GM21447 (cell line): Measurements from ENCODE around the gene RNPEP.
"Not testable (repeated sequence)": the region's sequence is repeated elsewhere in the genome, so short reads cannot be mapped to it uniquely, and the experiment has no call there.

Experiments
- ATAC-seq: cut with Tn5 transposase; IDR thresholded peaks from one replicate; pipeline ENCODE4 v1.9.1; 2021; ENCODE audit not compliant: unreplicated experiment

The RNPEP gene, protein sequence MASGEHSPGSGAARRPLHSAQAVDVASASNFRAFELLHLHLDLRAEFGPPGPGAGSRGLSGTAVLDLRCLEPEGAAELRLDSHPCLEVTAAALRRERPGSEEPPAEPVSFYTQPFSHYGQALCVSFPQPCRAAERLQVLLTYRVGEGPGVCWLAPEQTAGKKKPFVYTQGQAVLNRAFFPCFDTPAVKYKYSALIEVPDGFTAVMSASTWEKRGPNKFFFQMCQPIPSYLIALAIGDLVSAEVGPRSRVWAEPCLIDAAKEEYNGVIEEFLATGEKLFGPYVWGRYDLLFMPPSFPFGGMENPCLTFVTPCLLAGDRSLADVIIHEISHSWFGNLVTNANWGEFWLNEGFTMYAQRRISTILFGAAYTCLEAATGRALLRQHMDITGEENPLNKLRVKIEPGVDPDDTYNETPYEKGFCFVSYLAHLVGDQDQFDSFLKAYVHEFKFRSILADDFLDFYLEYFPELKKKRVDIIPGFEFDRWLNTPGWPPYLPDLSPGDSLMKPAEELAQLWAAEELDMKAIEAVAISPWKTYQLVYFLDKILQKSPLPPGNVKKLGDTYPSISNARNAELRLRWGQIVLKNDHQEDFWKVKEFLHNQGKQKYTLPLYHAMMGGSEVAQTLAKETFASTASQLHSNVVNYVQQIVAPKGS

DNA sequence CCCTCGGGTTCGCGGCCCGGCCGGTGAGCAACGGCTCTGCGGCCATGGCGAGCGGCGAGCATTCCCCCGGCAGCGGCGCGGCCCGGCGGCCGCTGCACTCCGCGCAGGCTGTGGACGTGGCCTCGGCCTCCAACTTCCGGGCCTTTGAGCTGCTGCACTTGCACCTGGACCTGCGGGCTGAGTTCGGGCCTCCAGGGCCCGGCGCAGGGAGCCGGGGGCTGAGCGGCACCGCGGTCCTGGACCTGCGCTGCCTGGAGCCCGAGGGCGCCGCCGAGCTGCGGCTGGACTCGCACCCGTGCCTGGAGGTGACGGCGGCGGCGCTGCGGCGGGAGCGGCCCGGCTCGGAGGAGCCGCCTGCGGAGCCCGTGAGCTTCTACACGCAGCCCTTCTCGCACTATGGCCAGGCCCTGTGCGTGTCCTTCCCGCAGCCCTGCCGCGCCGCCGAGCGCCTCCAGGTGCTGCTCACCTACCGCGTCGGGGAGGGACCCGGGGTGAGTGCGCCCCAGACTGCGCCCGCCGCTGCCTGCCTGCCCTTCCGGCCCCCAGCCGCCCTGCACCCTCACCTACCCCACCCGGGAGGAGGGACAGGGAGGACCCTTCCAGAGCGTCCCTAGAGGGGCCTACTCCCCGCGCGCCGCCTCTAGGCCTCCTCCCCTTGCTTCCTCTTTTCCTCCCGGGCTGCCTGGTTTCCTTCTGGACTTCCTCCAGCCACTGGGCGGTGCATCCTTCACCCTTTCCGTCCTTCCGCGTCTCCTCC lies at the start of gene RNPEP:
TSS of gene RNPEP (plus strand) at position 26 of the 757 bp plus-strand sequence. CDS start at position 45, 19 bp downstream.
- ATAC-seq, result peak; percentile 66

DNA sequence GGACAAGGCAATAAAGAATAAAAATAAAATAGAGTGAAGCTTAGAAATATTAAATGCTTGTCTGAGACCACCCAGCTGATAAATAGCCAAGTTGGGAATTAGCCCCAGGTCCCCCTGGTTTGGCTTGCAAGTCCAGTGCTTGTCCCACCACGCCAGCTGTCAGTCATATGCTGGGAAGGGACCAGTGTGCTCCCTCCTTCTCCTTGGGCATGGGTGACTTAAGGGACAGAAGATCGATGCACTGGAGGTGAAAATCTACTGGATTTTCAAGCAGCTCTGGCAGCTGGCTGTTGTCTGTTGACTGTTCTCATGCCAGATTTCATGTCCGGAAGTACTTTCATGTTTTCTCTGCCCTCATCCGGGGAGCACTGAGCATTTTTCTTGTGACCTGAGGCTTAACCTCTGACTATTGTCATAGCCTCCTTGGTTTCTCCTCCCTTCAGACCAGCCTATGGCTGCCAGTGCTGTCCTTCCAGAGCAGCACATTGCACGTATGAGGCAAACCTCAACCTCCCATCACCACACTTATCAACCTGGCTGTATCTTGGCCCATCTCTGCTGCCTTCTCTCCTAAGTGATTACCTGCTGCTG lies 48.5 kb upstream of the RNPEP start:
- ATAC-seq, result no peak

DNA sequence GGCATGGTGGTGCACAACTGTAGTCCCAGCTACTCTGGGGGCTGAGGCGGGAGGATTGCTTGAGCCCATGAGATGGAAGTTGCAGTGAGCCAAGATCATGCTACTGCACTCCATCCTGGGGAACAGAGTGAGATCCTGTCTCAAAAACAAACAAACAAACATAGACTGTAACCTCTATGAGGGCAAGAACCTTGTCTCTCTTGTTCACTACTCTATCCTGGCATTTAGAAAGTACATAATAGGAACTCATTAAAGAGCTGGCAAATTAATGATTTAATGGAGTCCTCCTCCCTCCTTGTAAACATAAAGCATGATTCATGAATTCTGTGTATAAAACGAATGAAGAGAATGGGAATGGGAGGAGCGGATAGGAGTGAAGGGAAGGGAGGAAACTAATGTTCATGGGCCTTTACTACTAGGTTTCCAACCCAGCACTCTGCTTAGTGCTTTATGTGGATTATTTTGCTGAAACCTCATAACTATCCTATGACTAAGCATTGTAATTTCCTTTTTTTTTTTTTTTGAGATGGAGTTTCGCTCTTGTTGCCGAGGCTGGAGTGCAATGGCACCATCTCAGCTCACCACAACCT lies 44.7 kb upstream of the RNPEP start:
- no peak for ATAC-seq

DNA sequence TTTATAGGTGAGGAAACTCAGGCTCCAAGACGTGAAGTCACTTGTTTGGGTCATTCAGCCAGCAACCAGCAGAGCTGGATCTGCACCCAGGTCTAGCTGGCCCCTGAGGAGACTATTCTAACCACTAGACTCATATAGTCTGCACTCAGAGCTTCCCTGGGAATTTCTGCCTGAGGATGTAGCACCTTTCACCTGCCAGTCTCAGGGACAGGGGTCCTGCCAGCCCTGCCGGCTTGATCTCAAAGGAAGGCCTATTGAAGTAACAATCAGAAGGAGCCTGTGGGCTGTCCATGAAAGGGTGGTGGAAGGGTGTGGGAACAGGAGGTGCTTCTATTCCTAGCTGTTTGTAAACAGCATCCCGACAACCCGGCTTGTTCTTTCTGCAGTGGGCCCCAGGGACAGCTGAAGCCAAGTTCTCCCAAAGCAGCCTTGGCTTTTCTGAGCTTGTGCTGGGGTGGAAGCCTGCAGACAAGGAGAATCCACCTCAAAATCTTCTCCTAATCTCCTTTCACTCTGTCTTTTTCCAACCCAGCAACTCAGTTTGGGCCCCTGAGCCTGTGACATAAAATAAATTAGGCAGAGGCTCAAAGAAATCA lies 43.9 kb upstream of the RNPEP start:
- no peak for ATAC-seq

DNA sequence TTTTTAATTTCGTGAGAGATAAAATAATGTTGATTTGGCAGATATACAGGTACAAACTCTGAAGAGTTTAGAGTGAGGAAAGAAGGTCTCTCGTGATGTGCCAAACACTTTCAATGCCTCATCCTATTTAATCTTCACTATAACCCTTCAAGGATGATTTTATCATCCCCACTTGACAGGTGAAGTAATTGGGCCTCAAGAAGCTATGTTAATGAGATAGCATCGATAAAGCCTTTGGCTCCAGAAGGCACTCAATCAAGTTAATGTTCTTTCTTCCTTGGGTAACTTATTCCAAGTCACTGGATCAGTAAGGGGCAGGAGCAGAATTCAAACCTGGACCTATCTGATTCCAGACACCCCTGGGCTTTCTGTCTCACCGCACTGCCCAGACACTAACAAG lies 43.3 kb upstream of the RNPEP start:
- ATAC-seq, result no peak

DNA sequence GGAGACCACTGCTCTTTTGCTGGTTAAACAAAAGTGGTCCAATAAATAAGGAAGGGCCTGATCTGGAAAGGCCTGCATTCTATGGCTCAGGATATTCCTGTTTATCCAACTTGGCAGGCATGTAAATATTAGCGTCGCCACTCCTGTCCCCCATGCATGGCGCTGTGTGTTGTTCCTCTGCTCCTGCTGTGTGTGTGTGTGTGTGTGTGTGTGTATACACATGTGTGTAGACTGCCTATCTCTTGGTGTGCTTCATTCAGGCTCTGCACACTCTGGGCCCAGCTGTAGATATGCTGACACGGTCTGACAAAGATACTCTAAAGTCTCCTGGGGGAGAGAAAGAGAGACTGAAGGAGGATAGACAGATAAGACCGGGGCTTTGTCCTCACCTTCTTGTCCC lies 42.9 kb upstream of the RNPEP start:
- ATAC-seq, result no peak

DNA sequence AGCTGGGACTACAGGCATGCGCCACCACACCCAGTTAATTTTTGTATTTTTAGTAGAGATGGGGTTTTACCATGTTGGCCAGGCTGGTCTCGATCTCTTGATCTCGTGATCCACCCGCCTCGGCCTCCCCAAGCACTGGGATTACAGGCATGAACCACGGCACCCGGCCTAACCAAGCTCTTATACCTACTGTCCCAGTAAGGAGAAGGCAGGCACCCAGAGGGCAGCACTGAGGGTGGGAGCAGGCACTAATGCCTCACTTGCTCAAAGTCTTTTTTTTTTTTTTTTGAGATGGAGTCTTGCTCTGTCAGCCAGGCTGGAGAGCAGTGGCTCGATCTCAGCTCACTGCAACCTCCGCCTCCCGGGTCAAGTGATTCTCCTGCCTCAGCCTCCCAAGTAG lies 42.1 kb upstream of the RNPEP start:
- ATAC-seq, result not testable (repeated sequence)

DNA sequence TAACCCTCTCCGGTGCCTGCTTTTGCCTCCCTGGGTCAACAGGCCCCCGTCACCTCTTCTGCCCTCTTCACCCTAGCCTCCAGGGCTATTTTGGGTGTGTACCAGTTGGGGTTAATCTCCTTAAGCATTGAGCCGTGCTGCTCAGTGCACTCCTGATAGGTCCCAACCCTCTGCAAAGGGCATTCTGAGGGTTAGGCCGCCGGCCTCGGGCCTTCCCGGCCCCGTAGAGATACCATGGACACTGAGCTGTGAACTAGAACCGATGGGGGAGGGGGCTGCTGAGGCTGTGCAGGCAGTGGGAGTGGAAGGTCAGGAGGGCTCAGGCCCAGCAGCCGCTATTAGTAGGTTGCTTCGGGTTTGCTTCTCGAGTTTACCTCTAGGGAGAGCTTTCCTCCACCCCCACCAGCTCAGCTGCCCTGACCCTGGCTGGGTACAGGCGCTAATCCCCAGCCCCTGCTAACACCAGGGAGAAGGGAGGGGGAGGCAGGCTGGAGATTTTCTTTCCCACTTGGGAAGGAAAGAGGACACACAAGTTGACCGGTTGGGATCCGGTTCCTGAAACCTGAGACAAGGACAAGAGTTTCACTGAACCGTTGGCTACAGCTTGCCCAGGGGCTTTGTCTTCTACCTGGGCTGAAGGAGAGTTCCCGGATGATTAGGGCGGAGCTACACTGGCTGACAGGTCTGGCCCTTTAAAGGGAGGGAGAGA lies 40.9 kb upstream of the RNPEP start:
- no peak for ATAC-seq

DNA sequence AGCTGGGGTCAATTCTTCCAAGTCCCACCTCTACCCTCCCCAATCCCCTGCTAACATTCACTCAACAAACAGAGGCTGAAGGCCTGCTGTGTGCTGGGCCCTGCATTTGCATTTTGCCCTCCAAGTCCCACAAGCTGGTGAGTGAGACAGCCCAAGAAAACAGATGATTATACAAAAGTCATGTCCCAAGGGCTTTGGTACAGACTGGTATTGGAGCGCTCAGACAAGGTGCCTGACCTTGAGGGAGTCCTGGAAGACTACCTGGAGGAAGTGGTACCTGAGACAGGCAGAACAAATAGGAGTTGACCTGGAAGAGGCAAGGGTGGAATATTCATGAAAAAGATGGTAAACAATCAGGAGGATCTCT lies 40.3 kb upstream of the RNPEP start:
- no peak for ATAC-seq

DNA sequence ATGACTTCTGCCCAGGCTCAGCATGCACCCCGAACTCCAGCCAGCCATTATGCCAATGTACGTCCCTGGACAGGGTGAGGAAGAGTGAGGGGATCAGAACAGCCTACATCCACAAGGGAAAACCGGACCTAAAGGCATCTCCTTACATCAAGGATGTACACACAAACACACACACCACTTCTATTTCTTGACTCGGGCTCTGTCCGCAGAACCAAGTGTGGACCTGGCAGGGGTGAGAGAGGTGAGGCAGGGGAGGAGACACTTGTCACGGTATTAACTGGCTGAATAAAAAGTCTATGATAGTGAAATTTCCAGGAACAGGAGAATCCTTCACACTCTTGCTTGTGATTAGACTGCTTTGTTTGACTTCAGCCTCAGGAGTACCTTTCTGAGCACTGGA lies 38.4 kb upstream of the RNPEP start:
- ATAC-seq, result no peak

DNA sequence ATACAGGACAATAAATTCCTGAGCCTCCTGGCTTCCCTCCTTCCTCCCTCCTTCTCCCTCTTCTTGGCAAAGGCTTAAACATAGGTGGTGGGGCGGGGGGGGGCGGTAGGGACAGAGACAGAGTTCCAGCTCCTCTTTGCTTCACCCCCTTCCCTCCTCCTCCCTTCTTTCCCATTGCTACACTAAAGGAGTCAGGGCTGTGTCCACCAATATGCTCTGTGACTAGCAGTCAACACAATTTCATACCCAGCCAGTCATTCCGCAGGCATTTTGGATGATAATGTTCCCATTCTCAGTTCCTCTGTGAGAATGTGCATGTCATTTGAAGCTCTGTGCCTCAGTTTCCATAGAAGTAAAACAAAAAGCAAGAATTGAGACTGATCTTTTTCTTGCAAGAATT lies 37.8 kb upstream of the RNPEP start:
- ATAC-seq, result no peak

DNA sequence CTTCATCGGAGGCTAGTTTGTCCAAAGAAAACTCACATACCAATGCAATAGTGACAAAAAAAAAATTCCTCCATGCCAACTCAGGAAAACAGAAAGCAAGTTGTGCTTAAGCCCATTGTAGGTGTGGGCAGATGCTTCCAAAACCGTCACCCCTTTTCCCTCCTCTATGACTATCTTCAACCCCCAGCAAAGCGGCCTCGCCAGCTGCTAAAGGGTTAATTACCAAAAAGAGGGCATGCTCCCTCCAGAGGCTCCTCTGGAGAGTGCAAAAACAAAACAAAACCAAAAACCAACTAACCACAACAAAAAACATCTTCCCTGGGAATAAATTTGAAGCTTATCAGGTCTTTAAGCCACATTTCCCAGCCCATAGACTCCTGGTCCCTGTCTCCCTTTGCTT lies 37.3 kb upstream of the RNPEP start:
- no peak for ATAC-seq

DNA sequence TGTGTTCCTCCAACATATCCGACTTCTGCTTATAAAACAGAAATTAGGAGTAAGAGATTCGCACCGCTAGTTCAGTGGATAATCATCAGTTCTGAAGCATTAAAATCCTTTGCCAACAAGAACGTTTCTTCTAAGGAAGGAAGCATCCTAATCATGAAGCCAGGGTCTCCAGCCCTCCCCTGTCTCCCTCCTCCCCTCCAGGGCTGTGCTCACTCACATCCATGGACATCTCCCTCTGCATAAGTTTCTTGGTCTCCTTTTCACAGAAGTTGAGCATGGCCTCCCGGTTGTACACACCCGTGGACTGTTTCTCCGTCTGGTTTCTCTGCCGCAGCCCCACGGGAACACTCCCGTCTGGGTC lies 36.6 kb upstream of the RNPEP start:
- ATAC-seq, result no peak

DNA sequence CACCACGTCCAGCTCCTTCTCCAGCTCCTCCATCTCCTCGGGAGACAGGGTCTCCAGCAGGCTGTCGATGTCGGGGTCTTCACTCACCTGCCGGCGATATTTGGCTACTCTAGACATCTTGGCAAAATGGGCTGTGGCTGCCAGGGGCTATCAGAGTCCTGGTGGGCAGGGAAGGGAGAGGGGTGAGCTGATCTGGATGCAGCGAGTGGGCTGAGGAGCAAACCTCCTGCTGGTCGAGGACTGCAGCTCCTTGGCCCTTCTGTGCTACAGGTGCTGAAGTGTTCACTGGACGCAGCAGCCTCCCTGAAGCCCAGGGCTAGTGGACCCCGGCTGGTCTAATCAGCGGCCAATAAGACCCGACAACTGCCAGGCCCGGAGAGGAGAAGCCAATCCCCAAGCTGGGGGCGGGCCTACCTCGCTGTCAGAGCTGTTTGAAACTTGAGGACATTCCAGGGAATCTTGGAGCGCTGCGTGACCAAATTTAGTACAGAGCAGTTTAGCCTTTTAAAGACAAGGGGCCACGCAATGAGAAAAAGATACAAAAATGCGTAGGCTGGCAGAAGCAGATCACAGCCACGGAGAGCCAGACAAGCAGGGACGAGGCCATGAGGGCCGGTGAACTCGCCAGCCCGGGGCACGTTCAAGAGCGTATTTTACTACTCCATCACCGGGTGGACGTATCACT lies 36.1 kb upstream of the RNPEP start, which contains the start of gene LMOD1:
TSS of gene LMOD1 (minus strand) at position 325 of the 685 bp plus-strand sequence. CDS start at position 117, 208 bp downstream.
- no peak for ATAC-seq

DNA sequence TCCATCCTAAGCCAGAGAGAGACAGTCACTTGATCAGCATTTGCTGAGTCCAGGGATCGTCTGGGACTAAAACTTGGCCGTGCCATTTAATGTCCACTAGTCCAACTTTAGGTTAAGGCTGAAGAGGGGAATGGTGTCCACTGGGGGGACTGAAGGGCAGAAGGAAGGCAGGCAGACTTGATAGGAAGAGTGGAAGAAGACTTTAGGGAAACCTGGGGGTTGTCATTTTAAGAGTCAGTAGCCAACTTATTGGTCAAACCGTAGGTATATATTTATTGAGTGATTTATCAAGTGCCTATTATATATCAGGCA lies 34.8 kb upstream of the RNPEP start:
- no peak for ATAC-seq

DNA sequence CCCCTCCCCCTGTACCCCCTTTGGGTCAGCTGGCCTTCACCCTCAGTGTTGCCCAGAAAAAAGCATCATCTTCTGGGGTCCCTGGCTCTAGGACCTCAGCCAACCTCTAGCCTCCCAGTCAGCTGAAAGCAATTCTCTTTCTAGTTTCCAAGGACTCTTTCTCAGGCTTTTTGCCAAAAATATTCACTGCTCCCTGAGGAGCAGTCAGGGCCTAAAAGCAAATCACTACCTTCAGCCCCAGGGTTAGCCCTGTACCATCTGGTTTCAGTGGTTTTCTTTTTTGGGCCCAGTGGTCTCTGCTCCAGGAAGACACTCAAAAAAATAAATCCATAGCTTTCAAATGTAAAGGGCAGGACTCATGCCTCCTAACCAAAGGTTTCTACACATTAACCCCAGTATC lies 33.0 kb upstream of the RNPEP start:
- no peak for ATAC-seq

DNA sequence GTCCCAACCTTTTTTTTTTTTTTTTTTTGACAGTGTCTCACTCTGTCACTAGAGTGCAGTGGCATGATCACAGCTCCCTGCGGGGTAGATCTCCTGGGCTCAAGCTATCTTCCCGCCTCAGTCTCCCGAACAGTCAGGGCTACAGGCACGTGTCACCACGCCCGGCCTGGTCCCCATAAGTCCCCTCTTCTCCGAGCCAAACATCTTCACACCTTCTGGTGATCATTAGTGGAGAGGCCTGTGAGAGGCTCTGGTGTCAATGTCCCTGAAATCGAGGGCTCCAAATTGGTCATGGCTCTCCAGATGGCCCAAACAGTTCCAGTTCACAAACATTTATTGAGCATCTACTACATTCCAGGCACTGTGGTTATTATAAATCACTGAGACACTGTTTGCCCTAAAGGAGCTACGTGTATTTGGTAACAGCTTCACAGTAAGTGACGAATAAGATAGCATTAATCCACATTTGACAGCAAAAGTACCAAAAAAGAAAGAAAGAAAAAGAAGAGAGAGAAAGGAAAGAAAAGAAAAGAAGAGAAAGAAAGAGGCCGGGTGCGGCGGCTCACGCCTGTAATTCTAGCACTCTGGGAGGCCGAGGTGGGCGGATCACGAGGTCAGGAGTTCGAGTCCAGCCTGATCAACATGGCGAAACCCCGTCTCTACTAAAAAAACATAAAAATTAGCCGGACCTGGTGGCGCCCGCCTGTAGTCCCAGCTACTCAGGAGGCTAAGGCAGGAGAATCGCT lies 28.0 kb upstream of the RNPEP start:
- no peak for ATAC-seq

DNA sequence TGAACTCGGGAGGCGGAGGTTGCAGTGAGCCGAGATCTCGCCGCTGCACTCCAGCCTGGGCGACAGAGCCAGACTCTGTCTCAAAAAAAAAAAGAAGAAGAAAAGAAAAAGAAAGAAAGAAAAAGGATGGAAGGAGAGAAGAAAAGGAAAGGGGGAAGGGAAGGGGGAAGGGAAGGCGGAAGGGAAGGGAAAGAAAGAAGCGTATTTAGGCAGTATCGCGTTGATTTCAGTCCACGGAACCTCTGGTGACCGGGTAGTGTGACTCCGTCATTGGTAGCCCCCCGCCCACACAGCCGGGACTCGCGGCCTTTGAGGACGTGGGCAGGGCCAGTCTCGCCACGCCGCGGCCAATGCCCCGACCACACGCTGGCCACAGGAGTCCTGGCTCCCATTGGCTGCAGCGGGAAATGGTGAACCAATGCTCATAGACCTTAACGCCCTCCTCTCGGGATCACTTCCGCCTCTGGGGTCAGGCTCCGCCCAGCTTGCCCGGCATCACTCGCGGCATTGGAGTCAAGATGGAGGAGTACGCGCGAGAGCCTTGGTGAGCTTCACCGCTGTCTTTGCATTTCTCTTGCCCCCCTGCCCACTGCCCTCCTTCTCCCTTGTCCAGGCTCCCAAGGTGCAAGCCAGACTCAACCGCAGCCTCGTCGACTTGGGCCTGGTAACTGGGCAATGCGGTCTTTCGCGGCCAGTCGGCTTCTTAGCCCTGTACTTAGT lies 27.3 kb upstream of the RNPEP start, which contains the start of gene TIMM17A:
TSS of gene TIMM17A (plus strand) at position 495 of the 720 bp plus-strand sequence. CDS start at position 519, 24 bp downstream.
- peak; percentile 100 for ATAC-seq
